Type B pancreatic cell (in vitro differentiated cells): ENCODE results near the gene NFKB2. TPM values are rescaled to one million over a fixed set of nuclear protein-coding genes. Genes with fewer than 3 reads are reported as not detected.

Experiments
- DNase-seq: peaks from one replicate; pipeline ENCODE4 v3.0.0; 2021; ENCODE audit warnings: mixed read lengths; ENCODE audit not compliant: unreplicated experiment; ENCODE audit errors: extremely low spot score
- H3K27ac Mint-ChIP-seq: 2 replicates; pipeline ENCODE4 v1.8.0; 2021; ENCODE audit warnings: mild to moderate bottlenecking, mixed read lengths
- H3K27me3 Mint-ChIP-seq: 2 replicates; pipeline ENCODE4 v1.8.0; 2021; ENCODE audit warnings: mixed read lengths
- H3K36me3 Mint-ChIP-seq: 2 replicates; pipeline ENCODE4 v1.8.0; 2021; ENCODE audit warnings: mixed read lengths
- H3K4me1 Mint-ChIP-seq: one replicate; pipeline ENCODE4 v1.8.0; 2021; ENCODE audit warnings: mixed read lengths; ENCODE audit not compliant: unreplicated experiment
- H3K4me3 Mint-ChIP-seq: 2 replicates; pipeline ENCODE4 v1.8.0; 2021; ENCODE audit warnings: mild to moderate bottlenecking, mixed read lengths
- H3K9me3 Mint-ChIP-seq: 2 replicates; pipeline ENCODE4 v1.8.0; 2021; ENCODE audit warnings: mixed read lengths
- total RNA-seq: library from RNA; stranded (reverse); gene quantifications from 2 replicates; pipeline ENCODE4 v1.2.1, GENCODE V29; 2021; ENCODE audit warnings: low replicate concordance
- TF ChIP-seq, protein P1 (sequence below): fragments of 200-600 bp; sonication (generic); conservative IDR thresholded peaks from 2 replicates; pipeline ENCODE4 v1.5.0; 2021; ENCODE audit warnings: antibody characterized with exemption, mild to moderate bottlenecking

NFKB2 gene
- total RNA-seq, 1 donor from 2014 or later, result 29.7 TPM

DNA sequence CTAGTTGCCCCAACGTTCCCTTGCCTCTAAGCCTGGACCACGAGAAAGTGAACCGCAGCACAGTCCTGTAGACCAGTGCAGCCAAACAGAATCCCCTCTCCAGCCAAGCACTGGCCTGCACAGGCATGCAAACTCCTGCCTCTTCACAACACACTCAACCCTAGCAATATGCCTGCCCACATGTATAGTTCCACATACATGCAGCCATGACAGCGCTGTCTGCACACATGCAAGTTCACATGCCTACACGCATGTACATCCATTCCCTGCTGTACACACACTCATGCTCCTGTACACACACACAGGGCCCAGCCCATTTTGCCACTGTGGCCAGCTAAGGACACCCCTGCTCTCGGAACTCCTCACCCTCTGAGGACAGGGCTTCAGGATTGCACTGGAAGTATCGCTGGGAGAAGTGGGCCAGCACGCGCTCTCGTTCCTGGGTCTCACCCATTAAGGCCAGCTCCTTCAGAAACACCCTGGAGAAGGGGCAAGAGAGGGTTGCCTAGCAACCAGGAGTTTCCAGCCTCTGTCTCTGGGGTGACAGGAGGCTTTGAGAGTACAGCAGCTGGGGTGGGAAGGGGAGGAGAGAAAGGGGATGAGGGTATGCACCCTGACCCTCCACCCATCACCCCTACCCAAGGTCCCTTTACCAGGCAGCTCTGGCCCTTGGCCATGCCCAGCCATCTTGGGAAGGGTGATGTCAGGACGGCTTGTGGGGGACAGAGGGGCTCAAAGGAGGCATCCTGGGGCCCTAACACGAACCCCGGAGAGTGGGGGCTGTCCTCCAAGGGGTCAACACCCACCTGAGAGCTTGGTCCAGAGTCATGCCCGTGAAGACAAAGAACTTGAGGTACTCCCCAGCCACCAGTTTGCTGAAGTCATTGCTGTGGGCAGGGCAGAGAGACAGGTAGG lies 16.1 kb downstream of the NFKB2 start:
- Mint-ChIP-seq H3K4me1 (peaks cover 18% of the 10 kb centered on the region), H3K27ac (peak overlapping the region; percentile 63)

DNA sequence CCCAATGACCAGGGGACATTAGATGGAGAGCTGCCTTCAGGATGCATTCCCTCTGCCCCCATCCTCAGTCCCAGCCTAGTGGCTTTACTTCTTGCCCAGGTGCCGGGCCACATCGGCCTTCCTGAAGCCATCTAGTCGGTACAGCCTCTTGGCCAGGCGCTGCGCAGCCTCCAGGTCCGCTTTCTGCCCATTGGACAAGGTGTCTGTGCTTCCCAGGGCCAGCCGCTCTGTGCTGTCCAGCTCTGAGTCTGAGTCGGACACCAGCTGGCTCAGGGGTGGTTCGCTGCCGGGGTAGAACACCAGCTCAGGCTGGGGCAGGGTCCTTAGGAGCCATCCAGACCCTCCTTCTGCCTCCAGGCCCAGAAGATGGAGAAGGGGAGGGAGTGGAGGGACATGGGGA lies 16.8 kb downstream of the NFKB2 start:
- Mint-ChIP-seq H3K27ac (no peak overlapping the region), H3K36me3 (peaks cover 4% of the 10 kb centered on the region), H3K9me3 (no peaks in the 10 kb centered on the region), H3K4me1 (peaks cover 18% of the 10 kb centered on the region), H3K4me3 (no peak overlapping the region), H3K27me3 (peaks cover 77% of the 10 kb centered on the region)
- TF ChIP-seq, protein P1, sequence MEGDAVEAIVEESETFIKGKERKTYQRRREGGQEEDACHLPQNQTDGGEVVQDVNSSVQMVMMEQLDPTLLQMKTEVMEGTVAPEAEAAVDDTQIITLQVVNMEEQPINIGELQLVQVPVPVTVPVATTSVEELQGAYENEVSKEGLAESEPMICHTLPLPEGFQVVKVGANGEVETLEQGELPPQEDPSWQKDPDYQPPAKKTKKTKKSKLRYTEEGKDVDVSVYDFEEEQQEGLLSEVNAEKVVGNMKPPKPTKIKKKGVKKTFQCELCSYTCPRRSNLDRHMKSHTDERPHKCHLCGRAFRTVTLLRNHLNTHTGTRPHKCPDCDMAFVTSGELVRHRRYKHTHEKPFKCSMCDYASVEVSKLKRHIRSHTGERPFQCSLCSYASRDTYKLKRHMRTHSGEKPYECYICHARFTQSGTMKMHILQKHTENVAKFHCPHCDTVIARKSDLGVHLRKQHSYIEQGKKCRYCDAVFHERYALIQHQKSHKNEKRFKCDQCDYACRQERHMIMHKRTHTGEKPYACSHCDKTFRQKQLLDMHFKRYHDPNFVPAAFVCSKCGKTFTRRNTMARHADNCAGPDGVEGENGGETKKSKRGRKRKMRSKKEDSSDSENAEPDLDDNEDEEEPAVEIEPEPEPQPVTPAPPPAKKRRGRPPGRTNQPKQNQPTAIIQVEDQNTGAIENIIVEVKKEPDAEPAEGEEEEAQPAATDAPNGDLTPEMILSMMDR, result no peak
- peak; percentile 65 for DNase-seq

More for the DNA sequence above, 16.1 kb downstream of the NFKB2 start:
- Mint-ChIP-seq H3K4me3 (peak overlapping the region; percentile 83), H3K27me3 (peaks cover 79% of the 10 kb centered on the region), H3K9me3 (no peaks in the 10 kb centered on the region), H3K36me3 (peaks cover 4% of the 10 kb centered on the region)
- TF ChIP-seq, protein P1, result no peak
- DNase-seq, result no peak

DNA sequence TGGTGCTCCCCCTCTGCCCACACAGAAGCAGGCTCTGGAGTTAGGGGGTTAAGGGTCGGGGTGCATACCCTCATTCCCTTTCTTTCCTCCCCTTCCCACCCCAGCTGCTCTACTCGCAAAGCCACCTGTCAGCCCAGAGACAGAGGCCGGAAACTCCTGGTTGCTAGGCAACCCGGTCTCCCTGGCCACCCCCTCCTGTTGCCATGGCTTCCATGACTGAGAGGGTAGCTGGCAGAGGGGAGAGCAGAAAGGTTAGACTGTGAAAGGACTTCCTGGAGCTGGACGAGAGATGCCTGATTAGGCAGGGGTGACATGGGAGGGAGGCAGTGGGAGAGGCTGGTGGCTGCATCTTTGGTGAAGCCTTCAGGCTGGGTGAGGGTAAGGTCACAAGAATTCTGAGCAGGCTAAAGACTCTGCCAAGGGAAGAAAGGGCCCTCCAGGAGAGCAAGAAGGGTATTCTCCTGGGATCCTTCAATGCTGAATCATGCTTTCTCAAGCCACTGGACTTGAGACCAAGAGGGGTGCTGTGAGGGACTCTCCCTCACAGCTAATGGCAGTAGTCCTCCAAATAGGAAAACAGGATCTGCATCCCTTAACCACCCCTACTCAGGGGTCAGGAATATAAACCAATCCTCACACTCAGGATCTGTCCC lies 17.7 kb downstream of the NFKB2 start:
- H3K27ac Mint-ChIP-seq, result peak overlapping the region; percentile 31
- TF ChIP-seq, protein P1, result no peak
- H3K4me1 Mint-ChIP-seq, result peaks cover 18% of the 10 kb centered on the region
- peaks cover 77% of the 10 kb centered on the region for H3K27me3 Mint-ChIP-seq
- H3K4me3 Mint-ChIP-seq, result no peak overlapping the region
- no peaks in the 10 kb centered on the region for H3K9me3 Mint-ChIP-seq
- peaks cover 4% of the 10 kb centered on the region for H3K36me3 Mint-ChIP-seq
- DNase-seq, result no peak

DNA sequence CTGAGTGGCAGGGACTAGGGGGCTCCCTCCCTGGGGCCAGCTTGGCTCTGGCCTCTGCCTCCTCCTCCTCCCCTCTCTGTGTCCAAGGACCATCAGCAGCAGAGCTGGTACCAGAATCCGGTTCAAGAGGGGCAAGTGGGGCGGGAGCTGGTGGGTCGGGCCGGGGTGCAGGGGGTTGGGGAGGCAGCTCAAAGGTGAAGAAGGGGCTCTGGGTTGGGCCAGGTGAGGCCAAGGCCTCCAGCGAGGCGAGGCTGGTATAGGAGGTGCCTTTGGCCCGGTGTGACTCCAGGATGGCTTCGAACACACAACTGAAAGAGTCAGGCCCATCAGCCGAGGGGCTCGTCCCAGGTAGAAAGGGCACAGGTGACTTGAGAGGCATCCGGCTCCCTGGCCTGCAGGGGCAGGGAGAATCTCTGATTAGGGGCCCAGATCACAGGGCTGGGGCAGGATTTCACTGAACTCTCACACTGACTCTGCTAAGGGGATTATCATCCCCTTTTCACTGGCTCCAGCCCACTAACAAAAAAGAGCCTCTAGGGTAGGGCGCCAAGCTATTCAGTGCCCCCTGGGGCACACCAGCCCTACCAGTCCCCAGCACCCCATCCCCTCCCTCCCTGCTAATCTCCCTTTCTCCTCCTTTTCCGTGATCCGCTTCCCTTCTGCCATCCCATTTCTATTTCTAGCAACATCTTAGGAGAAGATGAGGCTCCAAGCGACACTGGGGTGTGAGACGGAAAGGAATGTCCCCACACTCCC lies 18.5 kb downstream of the NFKB2 start:
- peaks cover 79% of the 10 kb centered on the region for H3K27me3 Mint-ChIP-seq
- TF ChIP-seq, protein P1, result no peak
- H3K4me3 Mint-ChIP-seq, result no peak overlapping the region
- peaks cover 4% of the 10 kb centered on the region for H3K36me3 Mint-ChIP-seq
- H3K4me1 Mint-ChIP-seq, result peaks cover 18% of the 10 kb centered on the region
- peak; percentile 66 for DNase-seq
- no peak overlapping the region for H3K27ac Mint-ChIP-seq
- H3K9me3 Mint-ChIP-seq, result no peaks in the 10 kb centered on the region

DNA sequence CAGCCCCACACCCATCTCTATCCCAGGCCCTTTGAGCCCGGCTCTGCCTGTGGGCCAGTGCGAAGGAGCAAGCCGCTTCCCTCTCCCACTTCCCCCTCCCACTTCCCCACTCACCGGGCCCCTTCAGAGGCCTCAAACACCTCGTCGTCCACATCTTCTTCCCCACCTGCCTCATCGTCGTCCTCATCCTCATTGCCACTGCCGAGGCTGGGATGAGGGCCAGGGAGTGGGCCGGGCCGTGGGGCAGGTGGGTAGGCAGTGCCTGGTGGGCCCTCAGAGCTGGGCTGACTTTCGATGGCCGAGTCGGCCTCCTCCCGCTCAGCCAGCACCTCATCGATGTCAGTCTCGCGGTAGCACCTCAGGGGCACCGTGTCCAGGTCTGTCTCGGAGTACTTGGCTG lies 19.2 kb downstream of the NFKB2 start:
- Mint-ChIP-seq H3K9me3 (no peaks in the 10 kb centered on the region), H3K4me3 (no peak overlapping the region), H3K27me3 (peaks cover 79% of the 10 kb centered on the region), H3K36me3 (peaks cover under 1% of the 10 kb centered on the region), H3K27ac (no peak overlapping the region), H3K4me1 (peaks cover 14% of the 10 kb centered on the region)
- DNase-seq, result peak; percentile 68
- TF ChIP-seq, protein P1, result no peak
